ENCODE results near the gene BCLAF3.

BCLAF3 gene

DNA sequence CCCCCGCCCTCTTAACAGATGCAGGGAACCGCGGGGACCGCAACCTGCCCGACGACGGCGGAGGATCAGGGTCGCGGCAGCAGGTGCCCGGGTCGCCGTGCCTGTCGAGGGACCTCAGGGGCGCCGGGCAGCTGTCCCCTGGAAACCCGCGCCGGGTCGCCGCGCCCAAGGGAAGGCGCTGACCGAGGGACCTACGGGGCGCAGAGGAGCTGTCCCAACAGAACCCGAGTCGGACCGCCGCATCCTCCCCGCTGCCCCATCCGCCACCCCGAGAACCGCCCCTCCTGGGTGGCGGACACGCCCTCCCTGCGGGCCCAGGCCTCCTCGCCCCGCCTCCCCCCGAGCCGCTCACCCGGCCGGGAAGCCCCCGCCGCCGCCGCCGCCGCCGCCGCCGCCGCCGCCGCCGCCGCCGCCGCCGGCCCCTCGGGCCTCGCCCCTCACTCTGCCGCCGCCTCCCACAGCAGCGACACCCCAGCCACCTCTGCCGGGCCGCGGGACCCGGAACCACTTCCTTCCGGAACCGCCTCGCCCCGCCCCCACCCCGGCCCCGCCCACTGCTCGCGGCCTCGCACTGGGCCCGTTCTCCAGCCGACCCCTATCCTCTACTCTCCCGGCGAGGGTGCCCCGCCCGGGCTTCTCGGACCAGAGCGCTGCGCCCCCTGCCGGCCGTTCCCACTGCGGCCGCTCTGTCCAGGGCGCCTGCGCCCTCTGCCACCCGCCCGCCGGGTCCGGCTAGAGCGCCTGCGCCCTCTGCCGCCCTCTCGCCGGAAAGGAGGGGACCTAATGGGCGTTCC is at the start of gene BCLAF3:
Gene BCLAF3 (minus strand): TSS at position 506 of the 794 bp plus-strand sequence. CDS start 20,797 bp downstream, outside the sequence.
- DNase-seq (ENCODE audit: low read depth) = peak; percentile 91
- peak within 1 kb of the TSS; percentile 70 for H3K4me3 ChIP-seq (ENCODE audit: low read depth, low read length)
- TF ChIP-seq CTCF (IDR thresholded peaks at IDR 0.05; ENCODE audit: low read depth, low read length) = peak; percentile 58
- TF ChIP-seq POLR2A (IDR thresholded peaks at IDR 0.05; ENCODE audit: extremely low read depth, insufficient read length) = no peak

DNA sequence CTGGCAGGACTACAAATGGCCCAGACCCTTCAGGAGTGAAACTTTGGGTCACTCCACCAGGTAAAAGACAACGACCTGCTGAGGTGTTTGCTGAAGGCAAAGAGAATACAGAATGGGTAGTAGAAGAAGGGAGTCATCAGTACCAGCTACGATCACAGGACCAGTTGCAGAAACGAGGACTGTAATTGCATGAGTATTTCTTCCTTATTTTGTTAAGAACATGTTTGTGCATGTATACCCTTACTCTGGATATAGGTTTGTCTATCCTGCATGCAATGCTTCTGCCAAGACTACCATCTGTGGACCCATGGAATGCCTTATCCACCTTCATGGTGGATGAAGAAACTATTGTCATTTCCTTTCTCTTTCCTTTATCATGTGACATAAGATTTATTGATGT is 48.1 kb upstream of the BCLAF3 start:
- TF ChIP-seq POLR2A (IDR thresholded peaks at IDR 0.05; ENCODE audit: extremely low read depth, insufficient read length) = no peak
- TF ChIP-seq CTCF (IDR thresholded peaks at IDR 0.05; ENCODE audit: low read depth, low read length) = no peak
- TF ChIP-seq MYC (IDR thresholded peaks at IDR 0.05; ENCODE audit: low read depth, low read length) = no peak
- TF ChIP-seq, protein P1, sequence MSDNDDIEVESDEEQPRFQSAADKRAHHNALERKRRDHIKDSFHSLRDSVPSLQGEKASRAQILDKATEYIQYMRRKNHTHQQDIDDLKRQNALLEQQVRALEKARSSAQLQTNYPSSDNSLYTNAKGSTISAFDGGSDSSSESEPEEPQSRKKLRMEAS (IDR thresholded peaks at IDR 0.05; ENCODE audit: low read depth, low read length) = no peak
- no peak for DNase-seq (ENCODE audit: low read depth)
- H3K4me3 ChIP-seq (ENCODE audit: low read depth, low read length) = no peak overlapping the region

DNA sequence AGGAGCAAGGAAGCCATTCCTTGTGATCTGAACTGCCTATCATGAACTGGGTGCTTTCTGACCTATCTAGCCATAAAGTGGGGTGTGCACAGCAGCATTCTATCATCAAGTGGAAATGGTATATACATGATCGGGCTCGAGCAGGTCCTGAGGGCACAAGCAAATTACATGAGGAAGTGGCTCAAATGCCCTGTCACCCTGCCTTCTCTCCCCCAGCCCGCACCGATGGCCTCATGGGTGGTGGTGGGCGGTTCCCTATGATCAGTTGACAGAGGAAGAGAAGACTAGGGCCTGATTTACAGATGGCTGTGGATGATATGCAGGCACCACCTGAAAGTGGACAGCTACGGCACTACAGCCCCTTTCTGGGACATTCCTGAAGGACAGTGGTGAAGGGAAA is 46.3 kb upstream of the BCLAF3 start:
- peak; percentile 33 for DNase-seq (ENCODE audit: low read depth)
- H3K4me3 ChIP-seq (ENCODE audit: low read depth, low read length) = no peak overlapping the region
- TF ChIP-seq, protein P1 (IDR thresholded peaks at IDR 0.05; ENCODE audit: low read depth, low read length) = no peak
- no peak for TF ChIP-seq POLR2A (IDR thresholded peaks at IDR 0.05; ENCODE audit: extremely low read depth, insufficient read length)
- no peak for TF ChIP-seq MYC (IDR thresholded peaks at IDR 0.05; ENCODE audit: low read depth, low read length)
- no peak for TF ChIP-seq CTCF (IDR thresholded peaks at IDR 0.05; ENCODE audit: low read depth, low read length)

DNA sequence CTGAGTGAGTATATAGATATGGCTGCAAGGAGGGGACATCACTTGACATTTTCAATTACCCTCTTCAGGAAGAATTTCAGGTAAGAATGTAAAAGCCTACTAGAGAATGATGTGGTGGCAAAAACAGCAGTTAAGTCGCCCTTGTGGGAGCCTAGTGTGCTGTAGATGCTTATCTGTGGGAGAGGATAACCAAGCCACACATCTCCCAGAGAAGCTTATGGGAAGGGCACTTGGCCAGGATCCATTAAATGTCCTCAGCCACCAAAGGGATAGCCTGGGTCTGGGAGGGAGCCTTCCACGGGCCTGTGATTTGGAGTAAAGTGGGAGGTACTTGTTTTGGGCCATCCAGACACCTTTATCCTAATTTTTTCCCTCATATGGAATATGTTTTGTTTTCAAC is 41.3 kb upstream of the BCLAF3 start:
- TF ChIP-seq CTCF (IDR thresholded peaks at IDR 0.05; ENCODE audit: low read depth, low read length) (no peak), POLR2A (IDR thresholded peaks at IDR 0.05; ENCODE audit: extremely low read depth, insufficient read length) (no peak), MYC (IDR thresholded peaks at IDR 0.05; ENCODE audit: low read depth, low read length) (no peak)
- TF ChIP-seq, protein P1 (IDR thresholded peaks at IDR 0.05; ENCODE audit: low read depth, low read length) = no peak
- no peak overlapping the region for H3K4me3 ChIP-seq (ENCODE audit: low read depth, low read length)
- DNase-seq (ENCODE audit: low read depth) = no peak

DNA sequence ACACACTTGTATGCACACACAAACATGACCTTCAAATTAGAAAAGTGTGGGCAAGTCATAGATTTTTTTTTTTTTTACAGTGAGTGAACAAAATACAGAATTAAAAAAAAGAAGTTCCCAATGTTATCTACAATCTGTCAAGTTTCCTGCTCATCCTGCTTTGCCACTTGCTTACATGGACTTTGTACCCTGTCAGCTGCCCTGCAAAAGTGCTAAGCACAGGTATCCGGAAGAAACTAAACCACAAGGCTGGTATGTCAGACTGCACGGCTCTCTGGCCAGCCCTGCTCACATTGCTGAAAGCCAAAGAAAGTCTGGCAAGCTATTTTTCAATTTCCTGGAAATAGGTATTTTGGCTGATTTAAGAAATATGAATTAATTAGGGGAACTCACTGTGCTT is 38.9 kb upstream of the BCLAF3 start:
- no peak for TF ChIP-seq POLR2A (IDR thresholded peaks at IDR 0.05; ENCODE audit: extremely low read depth, insufficient read length)
- TF ChIP-seq, protein P1 (IDR thresholded peaks at IDR 0.05; ENCODE audit: low read depth, low read length) = no peak
- no peak for TF ChIP-seq CTCF (IDR thresholded peaks at IDR 0.05; ENCODE audit: low read depth, low read length)
- TF ChIP-seq MYC (IDR thresholded peaks at IDR 0.05; ENCODE audit: low read depth, low read length) = no peak
- no peak overlapping the region for H3K4me3 ChIP-seq (ENCODE audit: low read depth, low read length)
- DNase-seq (ENCODE audit: low read depth) = no peak

Measured in NB4 (cell line).